ENCODE measurements around the gene ARHGAP36. TPM values are rescaled to one million over a fixed set of nuclear protein-coding genes. Genes with fewer than 3 reads are reported as not detected.

The ARHGAP36 gene, protein sequence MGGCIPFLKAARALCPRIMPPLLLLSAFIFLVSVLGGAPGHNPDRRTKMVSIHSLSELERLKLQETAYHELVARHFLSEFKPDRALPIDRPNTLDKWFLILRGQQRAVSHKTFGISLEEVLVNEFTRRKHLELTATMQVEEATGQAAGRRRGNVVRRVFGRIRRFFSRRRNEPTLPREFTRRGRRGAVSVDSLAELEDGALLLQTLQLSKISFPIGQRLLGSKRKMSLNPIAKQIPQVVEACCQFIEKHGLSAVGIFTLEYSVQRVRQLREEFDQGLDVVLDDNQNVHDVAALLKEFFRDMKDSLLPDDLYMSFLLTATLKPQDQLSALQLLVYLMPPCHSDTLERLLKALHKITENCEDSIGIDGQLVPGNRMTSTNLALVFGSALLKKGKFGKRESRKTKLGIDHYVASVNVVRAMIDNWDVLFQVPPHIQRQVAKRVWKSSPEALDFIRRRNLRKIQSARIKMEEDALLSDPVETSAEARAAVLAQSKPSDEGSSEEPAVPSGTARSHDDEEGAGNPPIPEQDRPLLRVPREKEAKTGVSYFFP
- total RNA-seq, result not detected

DNA sequence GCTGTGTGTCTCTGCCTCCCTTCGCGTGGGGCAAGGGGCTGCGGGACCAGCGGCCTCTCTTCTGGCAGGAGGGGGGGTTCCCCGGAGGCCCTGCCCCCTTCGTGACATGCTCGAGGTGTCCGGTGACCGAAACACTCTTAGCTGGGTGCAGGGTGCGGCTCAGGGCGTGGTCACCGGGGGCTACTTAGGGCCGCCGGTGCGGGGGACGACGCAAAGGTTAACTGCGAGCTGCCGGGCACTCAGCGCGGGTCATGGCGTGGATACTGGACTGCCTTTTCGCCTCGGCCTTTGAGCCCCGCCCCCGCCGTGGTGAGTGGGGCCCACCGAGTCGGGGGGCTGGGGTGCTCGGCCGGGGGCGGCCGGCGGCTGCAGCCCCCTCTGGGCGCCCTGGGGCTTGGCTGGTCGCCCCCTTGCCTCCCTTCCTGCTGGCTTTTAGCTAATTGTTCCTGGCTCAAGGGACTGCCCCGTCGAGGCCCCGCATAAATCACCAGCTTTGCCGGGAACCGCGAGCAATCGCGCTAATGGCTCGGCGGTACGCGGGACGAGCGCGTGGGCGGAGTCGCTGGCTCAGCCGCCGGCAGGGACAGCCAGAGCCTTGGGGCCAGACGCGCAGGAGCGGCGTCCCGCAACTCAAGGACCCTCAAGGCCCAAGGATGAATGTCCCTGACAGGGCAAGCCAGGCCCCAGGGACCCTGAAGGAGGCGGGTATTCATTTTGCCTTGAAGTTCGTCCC lies at the start of gene ARHGAP36:
Gene ARHGAP36, plus strand, starts transcription at position 211 of the 733 bp plus-strand sequence. CDS start 23,320 bp downstream, outside the sequence.
- no peak for DNase-seq (ENCODE audit: low spot score)

- DNase-seq (ENCODE audit: low spot score), result no peak
Measured at GRCh38 chrX:131010186-131010585, 48.0 kb upstream of the ARHGAP36 start.

GRCh38 chrX:131025336-131025735 lies 32.8 kb upstream of the ARHGAP36 start:
- DNase-seq (ENCODE audit: low spot score), result no peak

GRCh38 chrX:131032354-131033230 lies 25.6 kb upstream of the ARHGAP36 start:
- DNase-seq (ENCODE audit: low spot score), result no peak

DNA sequence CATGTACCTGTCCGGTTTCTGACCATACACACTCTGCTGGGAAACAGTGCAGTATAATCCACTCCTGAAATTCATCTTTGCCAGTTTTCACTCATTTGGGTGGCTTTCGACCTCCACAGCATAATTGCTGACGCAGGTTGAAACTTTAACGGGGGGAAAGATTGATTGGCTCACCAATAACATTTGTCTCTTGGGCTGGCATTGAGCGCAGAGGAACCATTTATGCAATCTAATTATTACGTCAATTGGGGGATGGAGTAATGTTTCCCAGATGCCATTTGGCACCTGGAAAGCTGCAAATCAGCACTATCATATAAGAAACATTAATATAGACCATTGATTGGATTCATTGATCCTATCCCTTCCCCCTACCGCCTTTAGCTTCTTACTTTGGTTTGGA lies 24.1 kb upstream of the ARHGAP36 start:
- no peak for DNase-seq (ENCODE audit: low spot score)

- no peak for DNase-seq (ENCODE audit: low spot score)
Measured at GRCh38 chrX:131040781-131041180, 17.4 kb upstream of the ARHGAP36 start.

DNA sequence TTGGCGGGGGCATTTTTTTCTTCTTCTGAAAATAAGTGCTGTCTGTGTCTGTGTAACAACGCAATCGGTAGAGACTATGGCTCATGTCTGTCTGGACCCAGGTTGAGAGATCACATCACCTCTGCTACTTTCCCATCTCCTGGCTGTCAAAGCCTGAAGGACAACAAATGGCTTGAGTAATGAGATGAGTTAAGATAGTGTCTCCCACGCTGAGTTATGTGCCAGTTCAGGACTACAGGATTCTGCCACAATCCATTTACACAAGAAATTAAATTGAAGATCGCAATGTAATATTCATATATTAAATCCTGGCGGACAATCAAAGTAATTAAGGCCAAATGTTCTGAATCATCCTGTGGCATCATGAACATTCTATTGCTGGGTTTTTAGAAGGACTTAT lies 16.5 kb upstream of the ARHGAP36 start:
- DNase-seq (ENCODE audit: low spot score), result no peak

- DNase-seq (ENCODE audit: low spot score), result no peak
Measured at GRCh38 chrX:131045726-131046125, 12.4 kb upstream of the ARHGAP36 start.

GRCh38 chrX:131046596-131046995 lies 11.6 kb upstream of the ARHGAP36 start:
- DNase-seq (ENCODE audit: low spot score), result no peak

DNA sequence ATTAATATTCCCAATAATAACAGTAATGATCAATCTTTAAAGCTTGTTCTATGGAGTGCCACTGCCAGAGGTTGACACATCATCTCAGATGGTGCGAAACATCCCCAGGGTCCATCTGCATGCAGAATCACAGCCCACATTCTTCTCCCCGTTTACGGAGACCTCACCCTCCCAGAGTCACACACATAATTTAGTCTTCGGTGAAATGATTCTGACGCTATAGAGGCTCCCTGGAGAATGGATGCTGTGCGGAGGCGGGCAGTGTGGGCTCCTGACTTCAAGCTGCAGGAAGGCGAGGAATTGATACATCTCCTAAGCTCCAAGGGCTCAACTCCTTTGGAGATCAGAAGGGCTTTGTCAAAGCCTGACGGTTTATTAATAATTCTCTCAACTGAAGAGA lies 11.0 kb upstream of the ARHGAP36 start:
- no peak for DNase-seq (ENCODE audit: low spot score)

DNA sequence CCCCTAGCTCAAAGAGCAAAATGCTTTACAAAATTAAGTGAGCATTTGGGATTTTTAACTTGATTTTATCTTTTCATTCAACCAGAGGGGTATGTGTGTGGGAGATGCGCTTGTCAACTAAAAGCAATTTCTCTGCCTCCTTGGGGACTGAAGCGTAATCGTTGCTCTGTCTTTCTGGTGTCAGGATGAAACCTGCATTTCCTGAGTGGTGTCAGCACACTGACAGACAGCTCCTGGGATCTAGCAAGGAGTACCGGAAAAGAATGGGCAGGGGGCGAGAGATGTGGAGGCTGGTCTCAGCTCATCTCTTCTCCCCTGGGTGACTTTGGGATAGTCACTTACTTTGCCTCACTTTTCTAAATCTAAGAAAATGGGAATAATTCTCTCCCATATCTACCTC lies 5.1 kb upstream of the ARHGAP36 start:
- no peak for DNase-seq (ENCODE audit: low spot score)

GRCh38 chrX:131054906-131055305 lies 3.2 kb upstream of the ARHGAP36 start:
- DNase-seq (ENCODE audit: low spot score), result no peak

DNA sequence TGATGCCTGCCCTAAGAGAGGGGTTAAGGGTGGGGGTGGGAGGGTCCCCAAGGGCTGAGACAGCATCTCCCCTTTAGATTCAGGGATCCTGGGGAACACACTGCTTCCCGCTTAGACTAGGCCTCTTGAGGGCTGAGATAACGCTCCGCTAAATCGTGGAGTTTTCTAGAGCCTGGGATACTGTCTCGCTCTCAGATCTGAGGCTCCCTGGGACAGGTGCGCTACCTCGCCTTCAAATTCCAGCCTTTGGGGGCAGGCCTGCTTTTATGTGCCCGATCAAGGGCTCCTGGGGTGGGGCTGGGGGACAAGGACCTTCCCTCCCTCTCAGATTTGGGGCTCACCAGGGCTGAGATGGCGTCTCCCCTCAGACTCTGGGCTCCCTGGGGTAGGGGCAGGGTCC lies 440 bp upstream of the ARHGAP36 start:
- DNase-seq (ENCODE audit: low spot score), result no peak

DNA sequence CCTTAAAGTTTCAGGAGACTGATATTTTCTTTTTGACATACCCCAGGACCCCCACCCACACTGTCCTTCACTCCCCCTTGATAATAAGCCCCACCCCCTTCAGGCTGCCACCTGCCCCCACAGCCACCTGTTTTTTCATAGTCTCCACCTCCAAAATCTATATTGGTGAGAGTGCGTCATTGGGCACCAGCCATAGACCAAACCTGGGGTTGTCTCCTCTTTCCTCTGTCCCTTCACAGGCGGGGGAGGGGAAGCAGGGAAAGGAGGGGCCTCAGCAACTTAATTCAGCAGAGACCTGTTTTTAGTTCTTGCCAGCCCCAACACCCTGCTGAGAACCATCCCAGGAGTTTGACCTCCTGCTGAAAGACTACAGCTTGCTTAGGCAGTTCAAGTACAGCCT lies 1.1 kb downstream of the ARHGAP36 start:
- DNase-seq (ENCODE audit: low spot score), result no peak

GRCh38 chrX:131060147-131060546 lies 2.0 kb downstream of the ARHGAP36 start:
- DNase-seq (ENCODE audit: low spot score), result no peak

DNA sequence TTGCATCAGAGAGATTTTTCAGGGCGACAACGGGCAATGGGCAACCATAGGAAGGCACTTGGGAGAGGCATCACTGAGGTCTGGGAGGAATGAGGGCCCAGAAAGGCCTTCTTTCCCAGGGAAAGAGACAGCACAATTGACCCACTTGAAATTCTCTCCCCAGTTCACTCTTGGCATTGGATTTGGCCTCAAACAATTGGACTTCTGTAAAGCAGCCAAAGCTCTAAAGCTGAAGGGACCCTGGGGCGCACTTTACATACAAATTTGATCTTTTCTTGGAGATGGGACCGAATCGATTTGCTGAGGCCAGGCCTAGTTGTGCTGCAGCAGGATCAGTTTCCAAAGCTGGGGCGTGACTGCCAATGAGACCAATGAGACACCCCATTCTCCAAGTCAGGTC lies 3.2 kb downstream of the ARHGAP36 start:
- DNase-seq (ENCODE audit: low spot score), result no peak

- no peak for DNase-seq (ENCODE audit: low spot score)
Measured at GRCh38 chrX:131063613-131064012, 5.5 kb downstream of the ARHGAP36 start.

- DNase-seq (ENCODE audit: low spot score), result no peak
Measured at GRCh38 chrX:131066237-131066636, 8.1 kb downstream of the ARHGAP36 start.

DNA sequence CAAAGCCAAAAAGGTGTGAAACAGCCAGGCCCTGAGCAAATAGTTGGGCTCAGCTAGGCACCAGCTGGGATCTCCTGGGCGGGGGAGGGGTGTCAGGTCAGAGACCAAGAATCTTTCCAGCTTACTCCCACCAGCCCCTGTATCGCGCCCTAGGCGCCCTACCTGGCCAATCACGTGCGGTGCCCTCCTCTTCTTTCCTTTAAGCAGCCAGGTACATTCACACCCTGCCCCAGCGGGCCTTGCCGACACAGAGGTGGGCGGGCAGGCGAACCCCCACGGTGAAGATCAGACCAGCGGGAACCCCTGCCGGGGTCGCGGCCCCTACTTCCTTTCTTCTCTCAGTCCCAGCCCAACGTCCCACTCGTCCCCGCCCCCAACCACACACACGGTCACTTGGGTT lies 9.1 kb downstream of the ARHGAP36 start:
- no peak for DNase-seq (ENCODE audit: low spot score)

- no peak for DNase-seq (ENCODE audit: low spot score)
Measured at GRCh38 chrX:131067846-131068745, 9.9 kb downstream of the ARHGAP36 start.

Measured in ureter (tissue), 1 donor.